Mesodermal cell (in vitro differentiated cells): ENCODE data around the gene COPB2.

ENCODE experiments used
- H3K27ac ChIP-seq: 2 replicates; pipeline ENCODE4 v1.7.0; 2013; ENCODE audit warnings: mild to moderate bottlenecking, low read depth, low read length, moderate library complexity; ENCODE audit not compliant: severe bottlenecking
- H3K36me3 ChIP-seq: 2 replicates; pipeline ENCODE4 v1.7.1; 2013; ENCODE audit warnings: mild to moderate bottlenecking, low read length, moderate library complexity; ENCODE audit not compliant: control insufficient read depth, insufficient read depth
- H3K4me1 ChIP-seq: one replicate; pipeline ENCODE4 v1.7.1; 2013; ENCODE audit warnings: mild to moderate bottlenecking, low read length; ENCODE audit not compliant: insufficient read depth, control insufficient read depth, poor library complexity, severe bottlenecking
- H3K4me3 ChIP-seq: 2 replicates; pipeline ENCODE4 v1.7.0; 2013; ENCODE audit warnings: low read length, control low read depth, mild to moderate bottlenecking; ENCODE audit not compliant: insufficient read depth, poor library complexity, severe bottlenecking; ENCODE audit errors: extremely low read depth
- H3K9me3 ChIP-seq: 2 replicates; pipeline ENCODE4 v1.7.1; 2013; ENCODE audit warnings: mild to moderate bottlenecking, low read length, moderate library complexity; ENCODE audit not compliant: control insufficient read depth
- WGBS, 2 experiments: methylation state at CpG; one replicate each; pipeline ENCODE4 v1.1.5; 2013; ENCODE audit warnings: missing lambda C conversion rate in 2 of 2; ENCODE audit not compliant: insufficient coverage in 2 of 2; 5-methylcytosine and 5-hydroxymethylcytosine counted together

COPB2 gene

GRCh38 chr3:139378587-139379241, 10.7 kb downstream of the COPB2 start:
- peaks cover 79% of the 10 kb centered on the region for H3K36me3 ChIP-seq

DNA sequence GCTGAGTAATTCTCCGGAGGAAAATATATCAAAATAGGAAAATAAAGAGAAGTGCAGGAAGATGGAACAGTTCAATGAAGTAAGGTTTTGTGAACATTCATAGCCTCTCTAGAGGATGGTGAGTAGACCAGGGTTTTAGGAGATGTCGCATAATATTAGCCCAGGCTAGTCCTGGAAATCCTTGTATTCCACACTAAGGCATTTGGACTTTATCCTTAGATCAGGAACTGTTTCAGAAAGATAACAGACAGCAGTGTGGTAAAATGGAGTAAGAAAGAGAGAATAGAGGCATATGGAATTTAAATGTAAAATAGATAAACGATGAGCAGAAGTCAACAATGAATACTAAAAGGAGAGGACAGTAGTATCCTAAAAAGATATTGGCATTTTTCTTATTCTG, 12.1 kb downstream of the COPB2 start:
- Histone ChIP-seq H3K36me3 (peaks cover 86% of the 10 kb centered on the region), H3K4me3 (no peak overlapping the region), H3K9me3 (no peaks in the 10 kb centered on the region), H3K27ac (no peak overlapping the region), H3K4me1 (no peaks in the 10 kb centered on the region)
- WGBS, 2 experiments, result 85 to 100% methylated on average over 2 of the region's 3 CpGs

More at GRCh38 chr3:139378587-139379241, 10.7 kb downstream of the COPB2 start:
- no peak overlapping the region for H3K4me3 ChIP-seq
- H3K4me1 ChIP-seq, result no peaks in the 10 kb centered on the region
- 100% methylated on average over 1 of the region's 3 CpGs for WGBS, 2 experiments
- H3K27ac ChIP-seq, result no peak overlapping the region
- H3K9me3 ChIP-seq, result no peaks in the 10 kb centered on the region

GRCh38 chr3:139374099-139374498, 15.3 kb downstream of the COPB2 start:
- Histone ChIP-seq H3K27ac (no peak overlapping the region), H3K36me3 (peaks cover 86% of the 10 kb centered on the region), H3K4me3 (no peak overlapping the region), H3K9me3 (no peaks in the 10 kb centered on the region), H3K4me1 (no peaks in the 10 kb centered on the region)
- 100% methylated on average over 1 of the region's 2 CpGs; no CpG with 5 or more reads in 1 of the 2 experiments for WGBS, 2 experiments

DNA sequence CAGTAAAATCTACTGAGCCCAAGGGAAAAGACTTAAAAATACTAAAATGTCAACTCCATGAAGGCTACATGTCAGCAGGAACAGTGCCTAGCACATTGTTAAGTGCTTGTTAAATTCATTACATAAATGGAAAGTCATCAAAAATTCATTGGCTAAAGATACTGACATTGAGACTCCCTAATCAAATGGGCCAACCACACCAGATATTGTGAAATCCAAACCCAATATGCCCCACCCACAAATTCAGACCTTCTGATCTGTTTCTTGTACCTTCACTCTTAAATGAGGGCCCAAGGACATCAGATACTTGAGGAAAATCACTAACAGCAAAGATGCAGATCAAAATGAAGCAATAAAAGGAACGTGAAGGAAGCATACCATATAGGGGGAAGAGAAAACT, 24.9 kb downstream of the COPB2 start:
- Histone ChIP-seq H3K36me3 (peaks cover 85% of the 10 kb centered on the region), H3K4me1 (no peaks in the 10 kb centered on the region), H3K27ac (no peak overlapping the region), H3K4me3 (no peak overlapping the region), H3K9me3 (no peaks in the 10 kb centered on the region)
- WGBS, 2 experiments, result no CpG with 5 or more reads among the region's 1 CpG

- 100% methylated on average over 1 of the region's 2 CpGs; no CpG with 5 or more reads in 1 of the 2 experiments for WGBS, 2 experiments
- no peak overlapping the region for H3K4me3 ChIP-seq
- peaks cover 91% of the 10 kb centered on the region for H3K36me3 ChIP-seq
- no peaks in the 10 kb centered on the region for H3K4me1 ChIP-seq
- no peak overlapping the region for H3K27ac ChIP-seq
- H3K9me3 ChIP-seq, result no peaks in the 10 kb centered on the region
These were observed 28.2 kb downstream of the COPB2 start for GRCh38 chr3:139361276-139361675.

DNA sequence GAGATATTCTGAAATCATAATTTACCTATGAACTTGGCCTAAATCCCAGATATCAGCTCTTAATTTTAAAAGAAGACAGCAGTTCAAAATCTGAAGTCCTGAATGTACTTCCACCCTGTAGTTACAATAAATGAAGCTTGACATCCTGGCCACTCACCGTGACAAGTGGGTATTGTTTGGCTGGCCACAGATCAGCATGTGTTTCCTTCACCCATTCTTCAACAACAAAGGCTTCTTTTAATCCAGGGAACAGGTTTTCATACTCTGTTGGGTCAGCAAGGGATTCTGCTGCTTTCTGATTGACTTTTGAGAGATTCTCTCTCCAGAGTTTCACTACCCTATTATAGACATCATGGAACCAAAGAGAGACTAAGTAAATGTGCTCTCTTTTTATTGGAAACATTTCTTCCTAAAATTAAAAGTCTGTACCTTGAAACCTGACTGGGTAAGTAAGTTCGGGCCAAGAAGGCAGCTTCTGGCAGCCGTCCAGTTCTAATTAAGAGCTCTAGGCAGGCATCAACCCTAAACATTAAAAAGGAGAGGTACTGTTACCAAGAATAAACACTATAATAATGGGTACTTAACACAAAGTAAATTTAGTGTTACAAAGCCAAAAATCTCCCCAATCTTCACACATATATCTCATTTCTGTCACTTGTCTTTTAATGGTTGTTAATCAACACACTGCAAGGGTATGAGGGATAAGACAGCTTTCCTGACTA, 30.4 kb downstream of the COPB2 start:
- peak overlapping the region; percentile 7 for H3K27ac ChIP-seq
- H3K36me3 ChIP-seq, result peaks cover 93% of the 10 kb centered on the region
- H3K4me3 ChIP-seq, result no peak overlapping the region
- H3K9me3 ChIP-seq, result no peaks in the 10 kb centered on the region
- WGBS, 2 experiments, result 71% methylated on average over 1 of the region's 3 CpGs; no CpG with 5 or more reads in 1 of the 2 experiments
- H3K4me1 ChIP-seq, result no peaks in the 10 kb centered on the region

GRCh38 chr3:139357899-139358298, 31.5 kb downstream of the COPB2 start:
- H3K27ac ChIP-seq, result no peak overlapping the region
- H3K9me3 ChIP-seq, result no peaks in the 10 kb centered on the region
- H3K4me3 ChIP-seq, result no peak overlapping the region
- WGBS, 2 experiments, result 100% methylated on average over 1 of the region's 4 CpGs; no CpG with 5 or more reads in 1 of the 2 experiments
- H3K4me1 ChIP-seq, result no peaks in the 10 kb centered on the region
- H3K36me3 ChIP-seq, result peaks cover 89% of the 10 kb centered on the region

- H3K27ac ChIP-seq, result no peak overlapping the region
- WGBS, 2 experiments, result 71 to 88% methylated on average over 1 of the region's 1 CpG
These were observed 33.6 kb downstream of the COPB2 start for GRCh38 chr3:139355891-139356290.

GRCh38 chr3:139355476-139355875, 34.0 kb downstream of the COPB2 start:
- no peak overlapping the region for H3K4me3 ChIP-seq
- WGBS, 2 experiments, result 90 to 100% methylated on average over 3 of the region's 4 CpGs
- no peaks in the 10 kb centered on the region for H3K9me3 ChIP-seq
- no peaks in the 10 kb centered on the region for H3K4me1 ChIP-seq
- H3K36me3 ChIP-seq, result peaks cover 94% of the 10 kb centered on the region
- H3K27ac ChIP-seq, result no peak overlapping the region

More at GRCh38 chr3:139355891-139356290, 33.6 kb downstream of the COPB2 start:
- H3K36me3 ChIP-seq, result peaks cover 95% of the 10 kb centered on the region
- no peak overlapping the region for H3K4me3 ChIP-seq
- H3K9me3 ChIP-seq, result no peaks in the 10 kb centered on the region
- no peaks in the 10 kb centered on the region for H3K4me1 ChIP-seq

- peaks cover 93% of the 10 kb centered on the region for H3K36me3 ChIP-seq
- WGBS, 2 experiments, result 94 to 100% methylated on average over 2 to 3 of the region's 4 CpGs
- H3K27ac ChIP-seq, result no peak overlapping the region
These were observed 34.8 kb downstream of the COPB2 start for GRCh38 chr3:139354661-139355060.

More at GRCh38 chr3:139354661-139355060, 34.8 kb downstream of the COPB2 start:
- Histone ChIP-seq H3K4me1 (no peaks in the 10 kb centered on the region), H3K9me3 (no peaks in the 10 kb centered on the region), H3K4me3 (no peak overlapping the region)
